Frontal cortex (tissue), 4 donors: ENCODE measurements around the gene ACOT7. TPM values are rescaled to one million over a fixed set of nuclear protein-coding genes. Genes with fewer than 3 reads are reported as not detected.
"Not testable (repeated sequence)": the region's sequence is repeated elsewhere in the genome, so short reads cannot be mapped to it uniquely, and the experiment has no call there.

Experiments
- DNase-seq, 2 donors: peaks; one replicate each; pipeline ENCODE4 v3.0.0; 2012; ENCODE audit warnings: low spot score in 2 of 2
- FAIRE-seq: peaks from 2 replicates; lab custom pipeline; 2012; peaks lifted over from hg19 to GRCh38; lab: Jason Lieb, UNC
- small RNA-seq: library from RNA; depleted of rRNA; stranded (forward); fragments of <200 nt; gene quantifications from one replicate; pipeline ENCODE3, GENCODE V24; 2014
- total RNA-seq: library from RNA; depleted of rRNA; stranded (reverse); fragments of >200 nt; gene quantifications from one replicate; pipeline ENCODE4 v1.2.3, GENCODE V29; 2014
- donor health status: control.
- donor health status: control.
- donor health status: control.

ACOT7 gene
- total RNA-seq, 1 donor from 2014 or later, result 40.8 TPM

DNA sequence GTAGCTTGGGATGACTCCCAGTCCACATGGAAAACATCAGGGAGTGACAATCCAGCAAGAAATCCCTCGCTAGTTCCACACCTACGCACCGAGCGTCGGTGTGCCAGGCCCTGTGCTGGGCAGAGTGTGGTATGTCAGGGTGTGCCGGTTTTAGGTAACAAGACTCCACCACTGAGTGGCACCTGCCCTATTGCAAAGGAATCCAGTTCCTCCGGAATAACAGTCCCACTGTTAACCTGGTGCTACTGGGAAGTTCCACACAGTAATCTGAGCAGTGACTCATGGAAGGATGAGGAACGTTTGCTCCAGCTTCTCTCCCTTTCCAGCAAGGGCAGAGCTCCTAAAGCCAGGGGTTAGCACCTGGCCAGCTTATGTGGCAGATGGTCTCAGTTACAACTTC is 173.3 kb downstream of the ACOT7 start:
- DNase-seq (no peak), FAIRE-seq (no peak)

- not testable (repeated sequence) for FAIRE-seq, DNase-seq
Observed at GRCh38 chr1:6219641-6220040, 173.9 kb downstream of the ACOT7 start.

DNA sequence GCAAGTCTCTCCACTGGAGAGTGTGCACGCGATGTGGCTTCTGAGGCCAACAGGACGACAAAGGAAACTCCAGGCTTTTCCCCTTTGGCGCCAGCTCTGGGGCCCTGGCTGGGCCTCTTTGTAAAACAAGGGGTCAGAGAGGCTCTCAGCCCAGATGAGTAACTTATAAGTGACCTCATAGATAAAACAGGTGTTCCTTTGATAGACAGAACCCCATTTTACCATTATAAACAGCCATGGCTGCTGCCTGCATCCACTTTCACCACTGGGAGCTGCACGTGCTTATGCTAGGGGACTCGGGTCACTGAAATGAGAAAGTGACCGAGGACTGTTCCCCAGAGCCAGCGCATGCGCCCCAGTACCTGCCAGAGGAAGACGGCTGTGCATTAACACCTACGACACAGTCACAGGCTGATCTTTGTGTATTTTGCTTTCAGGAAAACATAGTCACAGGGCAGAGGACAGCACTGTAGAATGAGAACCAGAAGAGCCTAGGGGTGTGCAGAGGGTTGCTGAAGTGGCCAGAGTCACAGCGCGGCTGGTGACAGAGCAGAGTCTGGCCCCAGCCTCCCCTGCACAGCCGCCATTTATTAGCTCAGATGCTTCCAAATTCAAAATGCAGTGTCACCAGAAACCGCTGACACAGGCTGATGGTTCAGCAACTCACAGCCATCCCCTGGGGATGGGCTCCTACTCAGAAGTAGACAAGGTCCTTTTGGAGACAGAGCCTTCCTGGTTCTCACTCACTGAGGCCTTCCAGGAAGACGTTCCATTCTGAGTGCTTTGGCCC is 175.0 kb downstream of the ACOT7 start:
- DNase-seq, result no peak
- no peak for FAIRE-seq

Small RNA genes within 50 kb of the gene (small RNA-seq; reads per million reads assigned to genes)
- not detected for gene MIR4252

Other genes with a start within 250 kb of the ACOT7 start
- 31.4 TPM for gene CHD5, start 213.4 kb downstream of the ACOT7 start, total RNA-seq
- gene RPL22, start 194.2 kb downstream of the ACOT7 start, total RNA-seq, result 393 TPM
- 4.5 TPM for gene RNF207, start 187.6 kb downstream of the ACOT7 start, total RNA-seq
- 21.6 TPM for gene ICMT, start 157.8 kb downstream of the ACOT7 start, total RNA-seq
- not detected for gene HES3, start 149.6 kb downstream of the ACOT7 start, total RNA-seq
- gene GPR153, start 132.7 kb downstream of the ACOT7 start, total RNA-seq, result 22.0 TPM
- gene HES2, start 26.2 kb upstream of the ACOT7 start, total RNA-seq, result not detected
- not detected for gene ESPN, start 31.0 kb upstream of the ACOT7 start, total RNA-seq
- 9.0 TPM for gene TNFRSF25, start 72.4 kb upstream of the ACOT7 start, total RNA-seq
- gene PLEKHG5, start 97.9 kb upstream of the ACOT7 start, total RNA-seq, result 24.9 TPM
- 35.9 TPM for gene NOL9, start 160.7 kb upstream of the ACOT7 start, total RNA-seq
- not detected for gene TAS1R1, start 161.5 kb upstream of the ACOT7 start, total RNA-seq
- gene ZBTB48, start 186.2 kb upstream of the ACOT7 start, total RNA-seq, result 11.4 TPM
- 8.2 TPM for gene KLHL21, start 209.1 kb upstream of the ACOT7 start, total RNA-seq
- gene PHF13, start 220.0 kb upstream of the ACOT7 start, total RNA-seq, result 14.3 TPM
- 22.8 TPM for gene THAP3, start 231.1 kb upstream of the ACOT7 start, total RNA-seq